ENCODE measurements around the gene RCE1.

DNA sequence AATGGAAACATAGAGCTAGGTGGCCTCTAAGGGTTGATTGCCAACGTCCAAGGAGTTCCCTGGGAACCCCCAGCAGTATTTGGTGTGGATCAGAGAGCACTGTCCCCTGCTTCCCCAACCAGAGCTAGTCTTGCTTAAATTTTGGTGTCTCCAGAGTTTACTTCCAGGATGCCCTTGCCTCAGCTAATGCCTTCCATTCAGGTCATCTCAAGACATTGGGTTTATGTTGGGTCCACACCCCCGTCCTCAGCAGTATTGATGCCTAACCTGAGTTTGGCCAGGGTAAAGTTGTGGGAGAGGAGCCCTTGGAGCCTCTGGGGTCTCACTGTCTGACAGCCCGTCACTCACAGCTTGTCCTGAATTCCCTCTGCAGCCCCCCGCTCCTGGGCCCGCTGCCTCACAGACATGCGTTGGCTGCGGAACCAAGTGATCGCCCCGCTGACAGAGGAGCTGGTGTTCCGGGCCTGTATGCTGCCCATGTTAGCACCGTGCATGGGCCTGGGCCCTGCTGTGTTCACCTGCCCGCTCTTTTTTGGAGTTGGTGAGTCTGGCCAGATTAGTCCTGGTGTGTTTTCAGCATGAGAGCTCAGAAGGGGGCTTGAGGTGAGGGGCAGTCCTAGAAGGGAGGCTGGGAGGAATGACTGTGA, 1.4 kb downstream of the RCE1 start:
- TF ChIP-seq, protein P1, sequence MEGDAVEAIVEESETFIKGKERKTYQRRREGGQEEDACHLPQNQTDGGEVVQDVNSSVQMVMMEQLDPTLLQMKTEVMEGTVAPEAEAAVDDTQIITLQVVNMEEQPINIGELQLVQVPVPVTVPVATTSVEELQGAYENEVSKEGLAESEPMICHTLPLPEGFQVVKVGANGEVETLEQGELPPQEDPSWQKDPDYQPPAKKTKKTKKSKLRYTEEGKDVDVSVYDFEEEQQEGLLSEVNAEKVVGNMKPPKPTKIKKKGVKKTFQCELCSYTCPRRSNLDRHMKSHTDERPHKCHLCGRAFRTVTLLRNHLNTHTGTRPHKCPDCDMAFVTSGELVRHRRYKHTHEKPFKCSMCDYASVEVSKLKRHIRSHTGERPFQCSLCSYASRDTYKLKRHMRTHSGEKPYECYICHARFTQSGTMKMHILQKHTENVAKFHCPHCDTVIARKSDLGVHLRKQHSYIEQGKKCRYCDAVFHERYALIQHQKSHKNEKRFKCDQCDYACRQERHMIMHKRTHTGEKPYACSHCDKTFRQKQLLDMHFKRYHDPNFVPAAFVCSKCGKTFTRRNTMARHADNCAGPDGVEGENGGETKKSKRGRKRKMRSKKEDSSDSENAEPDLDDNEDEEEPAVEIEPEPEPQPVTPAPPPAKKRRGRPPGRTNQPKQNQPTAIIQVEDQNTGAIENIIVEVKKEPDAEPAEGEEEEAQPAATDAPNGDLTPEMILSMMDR (IDR thresholded peaks at IDR 0.05) = no peak
- TF ChIP-seq POLR2A (IDR thresholded peaks at IDR 0.05) = no peak
- TF ChIP-seq POLR2AphosphoS5 (IDR thresholded peaks at IDR 0.05) = no peak
- no peak for TF ChIP-seq EP300 (IDR thresholded peaks at IDR 0.05)

Data from gastroesophageal sphincter (tissue), 3 donors.